Measurements from ENCODE around the gene EXOC3L2. TPM values are rescaled to one million over a fixed set of nuclear protein-coding genes. Genes with fewer than 3 reads are reported as not detected.

EXOC3L2 gene
- total and polyA plus RNA-seq, 2 of the 8 experiments (the other 6 are each of a cell fraction or from before 2014, with no cell fraction given), result 1.4 to 1.6 TPM

GRCh38 chr19:45280471-45280961 is 35.3 kb upstream of the EXOC3L2 start:
- FAIRE-seq, result no peak
- TF ChIP-seq SP1 (IDR thresholded peaks at IDR 0.05; ENCODE audit: low read depth, low read length) (no peak), CBX8 (IDR thresholded peaks at IDR 0.05; ENCODE audit: borderline replicate concordance, low read depth, low read length) (no peak), POLR2AphosphoS5 (IDR thresholded peaks at IDR 0.05; ENCODE audit: low read depth, low read length) (no peak), EGR1 (IDR thresholded peaks at IDR 0.05; ENCODE audit: borderline replicate concordance, low read depth, low read length) (no peak), CREB1 (IDR thresholded peaks at IDR 0.05) (no peak), SP2 (IDR thresholded peaks at IDR 0.05; ENCODE audit: low read length) (no peak), CTBP2 (IDR thresholded peaks at IDR 0.05; ENCODE audit: borderline replicate concordance, insufficient read depth, insufficient read length, low read length) (no peak), SAP30 (IDR thresholded peaks at IDR 0.05; ENCODE audit: insufficient read depth, insufficient replicate concordance, low read length) (no peak), RXRA (IDR thresholded peaks at IDR 0.05; ENCODE audit: insufficient read depth, low read depth, low read length) (no peak), USF2 (IDR thresholded peaks at IDR 0.05; ENCODE audit: low read length) (no peak), HDAC2 (IDR thresholded peaks at IDR 0.05; ENCODE audit: borderline replicate concordance in 1 of 2, low read depth in 2 of 2, low read length in 2 of 2) (no peak), GTF2F1 (IDR thresholded peaks at IDR 0.05; ENCODE audit: borderline replicate concordance, low read depth, low read length) (no peak), SIN3A (conservative IDR thresholded peaks at IDR 0.05 in 1 of 2, IDR thresholded peaks at IDR 0.05 in 1 of 2; ENCODE audit: low read depth in 1 of 2, low read length in 2 of 2) (no peak)

More at GRCh38 chr19:45280471-45280961, 35.3 kb upstream of the EXOC3L2 start:
- Histone ChIP-seq H3K79me2 (ENCODE audit: control insufficient read depth in 1 of 2, insufficient read depth in 2 of 2, low read length in 2 of 2) (no peaks in the 10 kb centered on the region), H3K56ac (replicated peaks; ENCODE audit: insufficient read length, low read depth, low read length) (no peak overlapping the region), H3K36me3 (ENCODE audit: control insufficient read depth in 2 of 4, insufficient read depth in 4 of 4, low read length in 3 of 4) (peaks cover 2 to 19% (median 8%) of the 10 kb centered on the region in 4 experiments; a peak in 6 of 8 replicates), H3K27me3 (replicated peaks in 1 of 4; ENCODE audit: control insufficient read depth in 3 of 4, extremely low read depth in 1 of 4, insufficient read depth in 3 of 4, low read length in 3 of 4) (no peaks in the 10 kb centered on the region), H2BK15ac (ENCODE audit: low read length) (no peak overlapping the region), H3K27ac (ENCODE audit: low read depth, low read length) (no peak overlapping the region), H3K9me3 (ENCODE audit: insufficient read depth in 2 of 2, low read depth in 1 of 2, low read length in 1 of 2) (no peaks in the 10 kb centered on the region), H4K5ac (ENCODE audit: insufficient read length, low read depth, low read length) (no peak overlapping the region), H3K4me3 (ENCODE audit: extremely low read depth in 1 of 4, insufficient read depth in 2 of 4, low read depth in 3 of 4, low read length in 4 of 4) (no peak overlapping the region), H3K79me1 (ENCODE audit: low read depth, low read length) (no peaks in the 10 kb centered on the region), H2AK5ac (ENCODE audit: low read depth, low read length) (no peak overlapping the region), H2BK120ac (replicated peaks; ENCODE audit: low read depth, low read length) (no peak overlapping the region), H3K14ac (ENCODE audit: insufficient read length) (no peak overlapping the region), H4K91ac (replicated peaks; ENCODE audit: insufficient read length, low read length) (no peak overlapping the region), H3K9ac (replicated peaks in 1 of 4; ENCODE audit: extremely low read depth in 1 of 4, low read depth in 3 of 4, low read length in 3 of 4) (no peak overlapping the region), H2AFZ (ENCODE audit: low read length) (no peak overlapping the region), H4K8ac (ENCODE audit: extremely low read depth, insufficient read depth, low read length) (no peak overlapping the region), H2BK20ac (ENCODE audit: low read length) (no peak overlapping the region), H2BK5ac (ENCODE audit: low read depth, low read length) (no peak overlapping the region), H4K20me1 (replicated peaks in 1 of 2; ENCODE audit: control insufficient read depth in 1 of 2, insufficient read depth in 2 of 2, low read length in 2 of 2) (peaks cover 0 to under 1% of the 10 kb centered on the region in 2 experiments), H3K4ac (replicated peaks; ENCODE audit: insufficient read length, low read depth, low read length) (no peak overlapping the region), H2BK12ac (ENCODE audit: low read depth, low read length) (no peak overlapping the region), H3K4me2 (ENCODE audit: insufficient read depth in 1 of 2, low read depth in 2 of 2, low read length in 2 of 2) (no peak overlapping the region), H3K23me2 (ENCODE audit: low read depth, low read length) (no peaks in the 10 kb centered on the region), H3K18ac (ENCODE audit: extremely low read depth, low read length) (no peak overlapping the region), H3K23ac (ENCODE audit: insufficient read length) (no peak overlapping the region), H3K4me1 (replicated peaks in 1 of 4; ENCODE audit: control insufficient read depth in 3 of 4, insufficient read depth in 4 of 4, low read length in 3 of 4) (no peaks in the 10 kb centered on the region)
- no peak for DNase-seq (ENCODE audit: low read depth in 1 of 2, low spot score in 2 of 2)
- CTCF ChIA-PET (ENCODE audit: partially characterized antibody), result interaction anchor here (0.6 to 0.9 kb wide), 2 partner anchors 10 to 54 kb away, joined by 3 read pairs; no protein-coding TSS in a partner anchor
- POLR2A ChIA-PET (ENCODE audit: partially characterized antibody), result no interaction called here
- WGBS, 2 experiments (ENCODE audit: extremely low coverage in 1 of 2, insufficient coverage in 1 of 2, insufficient read length in 1 of 2, insufficient replicate concordance in 2 of 2, low coverage in 1 of 2, low lambda C conversion rate in 2 of 2, missing lambda C conversion rate in 1 of 2), result 90% methylated on average over 13 of the region's 19 CpGs; no CpG with 5 or more reads in 1 of the 2 experiments

Data from H1 (cell line).